Erythroblast (primary cell): ENCODE data around the gene CACNA1S.

Source experiments
- GATA1 ChIP-seq: IDR thresholded peaks from 2 replicates; pipeline ENCODE4 v1.6.1; 2011; ENCODE audit warnings: low read depth, mild to moderate bottlenecking, control low read depth, low read length, moderate library complexity
- POLR2A ChIP-seq: IDR thresholded peaks from 2 replicates; pipeline ENCODE4 v1.6.1; 2011; ENCODE audit warnings: mild to moderate bottlenecking, low read length

- TF ChIP-seq POLR2A (no peak), GATA1 (no peak)
These were observed 35.1 kb downstream of the CACNA1S start for GRCh38 chr1:201077116-201077515.
